ENCODE data around the gene YWHAG.
A peak's percentile ranks its signal among the peaks of the same experiment; 100 is the strongest.
"Not testable (repeated sequence)": the region's sequence is repeated elsewhere in the genome, so short reads cannot be mapped to it uniquely, and the experiment has no call there.

YWHAG gene

DNA sequence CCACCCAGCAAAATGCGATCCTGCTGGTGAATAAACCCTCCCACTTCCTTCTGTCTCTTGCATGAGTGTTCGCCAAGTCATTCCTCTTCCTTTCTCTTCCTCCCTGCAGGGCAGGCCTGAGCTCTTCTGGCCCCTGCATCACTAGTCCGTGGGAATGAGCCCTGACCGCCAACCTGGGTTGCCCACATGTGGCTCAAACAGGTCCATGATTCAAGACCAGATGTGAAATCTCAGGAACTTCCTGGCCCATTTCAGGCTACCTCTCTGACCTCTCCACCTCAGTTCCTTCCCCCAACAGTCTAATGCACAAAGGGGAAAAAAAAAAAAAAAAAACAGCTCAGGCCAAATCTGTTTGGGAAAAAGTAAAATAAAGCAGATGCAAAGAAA lies 5.4 kb upstream of the YWHAG start:
- TF ChIP-seq, protein P1, sequence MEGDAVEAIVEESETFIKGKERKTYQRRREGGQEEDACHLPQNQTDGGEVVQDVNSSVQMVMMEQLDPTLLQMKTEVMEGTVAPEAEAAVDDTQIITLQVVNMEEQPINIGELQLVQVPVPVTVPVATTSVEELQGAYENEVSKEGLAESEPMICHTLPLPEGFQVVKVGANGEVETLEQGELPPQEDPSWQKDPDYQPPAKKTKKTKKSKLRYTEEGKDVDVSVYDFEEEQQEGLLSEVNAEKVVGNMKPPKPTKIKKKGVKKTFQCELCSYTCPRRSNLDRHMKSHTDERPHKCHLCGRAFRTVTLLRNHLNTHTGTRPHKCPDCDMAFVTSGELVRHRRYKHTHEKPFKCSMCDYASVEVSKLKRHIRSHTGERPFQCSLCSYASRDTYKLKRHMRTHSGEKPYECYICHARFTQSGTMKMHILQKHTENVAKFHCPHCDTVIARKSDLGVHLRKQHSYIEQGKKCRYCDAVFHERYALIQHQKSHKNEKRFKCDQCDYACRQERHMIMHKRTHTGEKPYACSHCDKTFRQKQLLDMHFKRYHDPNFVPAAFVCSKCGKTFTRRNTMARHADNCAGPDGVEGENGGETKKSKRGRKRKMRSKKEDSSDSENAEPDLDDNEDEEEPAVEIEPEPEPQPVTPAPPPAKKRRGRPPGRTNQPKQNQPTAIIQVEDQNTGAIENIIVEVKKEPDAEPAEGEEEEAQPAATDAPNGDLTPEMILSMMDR (IDR thresholded peaks at IDR 0.05; ENCODE audit: low read depth, low read length, missing control alignments) = no peak
- DNase-seq (ENCODE audit: extremely low read depth, low read depth) = no peak
- peak overlapping the region; percentile 25 for H3K4me3 ChIP-seq (replicated peaks; ENCODE audit: low read depth, low read length)

DNA sequence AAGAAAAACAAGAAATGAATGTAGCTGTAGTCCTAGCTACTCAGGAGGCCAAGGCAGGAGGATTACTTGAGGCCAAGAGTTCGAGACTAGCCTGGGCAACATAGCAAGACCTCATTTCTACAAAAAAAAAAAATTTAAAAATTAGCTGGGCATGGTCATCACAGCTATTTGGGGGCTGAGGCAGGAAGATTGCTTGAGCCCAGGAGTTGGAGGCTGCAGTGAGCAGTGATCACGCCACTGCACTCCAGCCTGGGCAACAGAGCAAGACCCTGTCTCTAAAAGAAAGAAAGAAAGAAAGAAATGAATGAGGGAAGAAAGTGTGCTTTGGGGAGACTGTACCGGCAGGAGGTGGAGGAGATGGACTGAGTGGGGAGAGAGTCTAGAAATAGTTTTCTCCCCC lies 5.0 kb upstream of the YWHAG start:
- not testable (repeated sequence) for DNase-seq (ENCODE audit: extremely low read depth, low read depth)
- H3K4me3 ChIP-seq (replicated peaks; ENCODE audit: low read depth, low read length) = peak overlapping the region; percentile 25; the same call in 1 of the 2 replicates

DNA sequence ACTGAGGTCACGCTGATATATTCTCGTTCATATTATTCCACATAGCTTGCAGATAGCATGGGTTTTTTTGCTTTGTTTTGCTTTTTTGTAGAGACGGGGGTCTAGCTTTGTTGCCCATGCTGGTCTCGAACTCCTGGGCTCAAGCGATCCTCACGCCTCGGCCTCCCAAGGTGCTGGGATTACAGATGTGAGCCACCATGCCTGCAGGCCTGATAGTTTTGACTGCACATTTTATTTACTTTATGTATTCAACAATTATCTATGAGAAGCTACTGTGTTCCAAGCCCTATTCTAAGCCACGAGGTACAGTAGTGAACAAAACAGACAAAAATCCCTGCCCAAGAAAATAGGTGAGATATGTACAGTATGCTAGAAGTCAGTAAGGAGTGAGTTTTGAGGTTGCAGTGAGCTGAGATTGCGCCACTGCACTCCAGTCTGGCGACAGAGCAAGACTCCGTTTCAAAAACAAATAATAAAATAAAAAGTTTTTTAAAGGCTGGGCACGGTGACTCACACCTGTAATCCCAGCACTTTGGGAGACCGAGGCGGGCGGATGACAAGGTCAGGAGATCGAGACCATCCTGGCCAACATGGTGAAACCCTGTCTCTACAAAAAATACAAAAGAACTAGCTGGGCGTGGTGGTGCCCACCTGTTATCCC lies 1.3 kb upstream of the YWHAG start:
- no peak for DNase-seq (ENCODE audit: extremely low read depth, low read depth)
- TF ChIP-seq, protein P1 (IDR thresholded peaks at IDR 0.05; ENCODE audit: low read depth, low read length, missing control alignments) = no peak
- peak overlapping the region; percentile 81 for H3K4me3 ChIP-seq (replicated peaks; ENCODE audit: low read depth, low read length)

DNA sequence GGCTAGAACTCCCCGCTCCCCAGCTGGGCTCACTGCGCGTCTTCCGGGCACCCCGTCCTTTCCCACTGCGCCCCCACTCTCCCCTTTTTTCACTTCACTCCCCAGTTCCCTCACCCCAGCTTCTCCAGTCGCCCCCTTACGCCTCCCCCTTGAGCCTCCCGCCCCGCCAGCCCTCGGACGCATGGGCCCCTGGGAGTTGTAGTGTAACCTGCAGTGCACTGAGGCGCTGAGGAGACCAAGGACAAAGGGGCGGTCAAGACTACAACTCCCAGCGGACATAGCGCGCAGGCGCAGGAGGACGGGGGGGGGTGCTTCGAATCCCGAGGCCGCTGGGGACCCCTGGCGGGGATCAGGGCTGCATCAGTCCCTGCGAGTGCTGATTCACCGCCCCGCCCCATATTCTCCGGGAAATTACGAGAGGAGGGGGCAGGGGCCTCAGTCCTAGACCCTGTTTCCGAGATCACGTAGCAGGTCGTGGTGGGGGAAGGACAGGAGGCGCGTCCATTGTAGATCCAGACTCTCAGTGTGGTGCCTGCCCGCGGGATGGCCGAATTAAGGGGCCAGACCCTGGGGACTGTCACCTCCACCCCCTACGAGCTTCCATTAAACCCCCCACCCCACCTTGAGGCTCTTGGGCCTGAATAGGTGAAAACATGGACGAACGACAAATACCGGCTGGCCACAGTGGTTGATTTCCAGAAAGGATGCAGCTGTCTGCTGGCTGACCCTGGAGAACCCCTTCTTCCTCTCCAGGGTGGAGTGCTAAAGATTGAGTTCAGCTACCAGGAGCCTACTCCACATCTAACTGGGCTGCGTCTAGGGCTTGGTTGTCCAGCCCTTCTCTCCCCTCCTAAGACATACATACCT lies 553 bp upstream of the YWHAG start:
- TF ChIP-seq, protein P1 (IDR thresholded peaks at IDR 0.05; ENCODE audit: low read depth, low read length, missing control alignments) = peak; percentile 81
- H3K4me3 ChIP-seq (replicated peaks; ENCODE audit: low read depth, low read length) = peak overlapping the region; percentile 81
- DNase-seq (ENCODE audit: extremely low read depth, low read depth) = peak; percentile 93

DNA sequence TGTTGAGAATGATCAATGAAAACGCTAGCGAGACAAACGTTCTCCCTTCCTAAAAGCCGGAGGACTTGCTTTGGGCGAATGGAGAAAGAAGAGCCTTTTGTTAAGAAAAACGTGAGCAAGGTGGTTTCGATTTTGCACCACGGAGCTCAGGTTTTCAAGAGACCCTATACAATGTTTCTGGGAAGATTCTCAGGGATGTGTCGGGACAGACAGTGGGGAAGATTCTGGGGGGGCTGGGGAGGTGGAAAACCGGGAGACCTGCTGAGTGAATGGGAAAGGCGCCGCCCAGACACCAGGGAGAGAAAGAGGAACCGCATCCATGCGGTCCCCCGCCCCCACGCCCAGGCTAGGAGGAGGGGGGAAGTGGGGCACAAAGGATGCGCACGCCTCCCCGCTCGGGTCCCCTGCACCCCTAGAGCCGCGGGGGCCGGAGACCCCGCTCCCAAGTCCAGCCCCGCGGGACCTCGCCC lies 745 bp downstream of the YWHAG start:
- no peak for DNase-seq (ENCODE audit: extremely low read depth, low read depth)
- TF ChIP-seq, protein P1 (IDR thresholded peaks at IDR 0.05; ENCODE audit: low read depth, low read length, missing control alignments) = no peak
- peak overlapping the region; percentile 81 for H3K4me3 ChIP-seq (replicated peaks; ENCODE audit: low read depth, low read length)

DNA sequence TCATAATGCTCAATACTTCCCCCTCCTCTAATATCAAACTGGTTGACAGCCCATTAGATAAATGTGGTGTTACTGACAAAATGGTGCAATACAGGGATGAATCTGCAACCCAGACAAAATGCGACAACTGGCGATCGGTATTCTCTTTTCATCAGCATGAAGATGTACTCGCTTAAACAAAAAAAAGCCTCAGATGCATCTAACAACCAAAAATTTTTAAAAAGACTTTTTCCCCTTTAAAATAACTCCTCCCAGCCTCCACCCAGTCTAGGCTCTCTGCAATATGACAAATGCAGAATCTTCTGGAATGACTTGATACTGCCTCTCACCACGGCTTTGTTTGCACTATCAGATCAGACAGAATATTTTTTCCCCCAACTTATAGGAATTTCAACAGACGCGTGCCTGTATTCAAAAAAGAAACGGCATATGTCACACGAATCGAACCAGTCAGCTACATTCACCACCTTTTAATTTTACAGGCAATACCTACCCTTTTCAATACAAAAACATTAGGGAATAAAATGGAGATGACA lies 1.2 kb downstream of the YWHAG start:
- TF ChIP-seq, protein P1 (IDR thresholded peaks at IDR 0.05; ENCODE audit: low read depth, low read length, missing control alignments) = no peak
- DNase-seq (ENCODE audit: extremely low read depth, low read depth) = no peak
- peak overlapping the region; percentile 81 for H3K4me3 ChIP-seq (replicated peaks; ENCODE audit: low read depth, low read length)

DNA sequence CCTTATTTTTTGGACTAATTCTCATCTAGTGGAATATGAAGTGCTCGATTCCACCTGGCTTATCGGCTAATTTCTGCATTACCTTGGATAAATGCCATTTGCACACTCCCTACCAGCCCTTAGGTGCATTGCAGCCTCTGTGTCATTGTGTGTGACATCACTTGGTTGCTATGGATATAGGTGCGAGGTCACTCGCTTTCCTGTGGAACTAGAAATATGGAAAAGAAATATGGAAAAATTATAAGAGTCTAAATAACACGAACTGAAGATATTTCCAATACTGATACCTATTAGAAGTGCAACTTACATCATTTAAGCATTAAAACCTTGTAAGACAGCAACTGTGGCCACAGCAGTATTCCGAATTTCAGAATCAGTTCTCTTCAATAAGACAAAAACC lies 2.0 kb downstream of the YWHAG start:
- TF ChIP-seq, protein P1 (IDR thresholded peaks at IDR 0.05; ENCODE audit: low read depth, low read length, missing control alignments) = no peak
- DNase-seq (ENCODE audit: extremely low read depth, low read depth) = no peak
- peak overlapping the region; percentile 81 for H3K4me3 ChIP-seq (replicated peaks; ENCODE audit: low read depth, low read length)

Measured in HFF-Myc (cell line).